B cell (primary cell): ENCODE measurements around the gene TUT4. TPM values are rescaled to one million over a fixed set of nuclear protein-coding genes. Genes with fewer than 3 reads are reported as not detected.

Experiments used
- ATAC-seq: fragments of 200-7000 bp; cut with Tn5 transposase; one replicate; pipeline ENCODE4 v1.10.0; 2021; ENCODE audit warnings: low read depth, mild to moderate bottlenecking, moderate number of reproducible peaks, moderate library complexity
- CTCF ChIA-PET: fragments of 350-600 bp; sonication (Branson Sonifier 250); formaldehyde crosslinking; loops from one replicate; lab custom pipeline; 2021; ENCODE audit warnings: antibody characterized with exemption, inconsistent platforms; lab: Charles Lee
- POLR2A ChIA-PET: fragments of 350-600 bp; sonication (Branson Sonifier 250); formaldehyde crosslinking; loops from one replicate; lab custom pipeline; 2021; ENCODE audit warnings: antibody characterized with exemption; lab: Charles Lee
- DNase-seq: peaks from one replicate; pipeline ENCODE4 v3.0.0; 2013
- H2AFZ ChIP-seq: 2 replicates; pipeline ENCODE4 v1.6.1; 2012; ENCODE audit warnings: mild to moderate bottlenecking, low read depth, low read length; ENCODE audit not compliant: insufficient read depth, poor library complexity, severe bottlenecking
- H3K27ac ChIP-seq, 2 donors: 1 replicate in 1 of 2; 2 replicates in 1 of 2; pipeline ENCODE4 v1.5.1; 2012 to 2013; ENCODE audit warnings: low read length in 2 of 2, mild to moderate bottlenecking in 2 of 2, moderate library complexity in 1 of 2
- H3K27me3 ChIP-seq, 4 experiments: fragments of 200-600 bp in 1 of 4; sonication (generic) in 1 of 4; replicated peaks in 1 of 4; 1 replicate in 2 of 4; 2 replicates in 2 of 4; pipeline versions ENCODE4 v1.6.1 to v1.7.0; 2013 to 2016; ENCODE audit warnings: low read length in 3 of 4, mild to moderate bottlenecking in 2 of 4, mixed read lengths in 1 of 4, moderate library complexity in 1 of 4; ENCODE audit not compliant: insufficient read depth in 4 of 4, control insufficient read depth in 3 of 4; ENCODE audit errors: control extremely low read depth in 1 of 4
- H3K36me3 ChIP-seq, 2 experiments: replicated peaks in 1 of 2; 1 replicate in 1 of 2; 2 replicates in 1 of 2; pipeline versions ENCODE4 v1.6.1 to v1.7.1; 2013; ENCODE audit warnings: low read length in 1 of 2; ENCODE audit not compliant: insufficient read depth in 2 of 2, control insufficient read depth in 1 of 2; ENCODE audit errors: control extremely low read depth in 1 of 2, extremely low read depth in 1 of 2
- H3K4me1 ChIP-seq, 2 donors: fragments of 200-600 bp in 1 of 2; sonication (generic) in 1 of 2; 1 replicate in 1 of 2; 2 replicates in 1 of 2; pipeline versions ENCODE4 v1.5.1 to v1.6.1; 2013 to 2017; ENCODE audit warnings: low read length in 2 of 2; ENCODE audit not compliant: control insufficient read depth in 2 of 2, insufficient read depth in 2 of 2
- H3K4me2 ChIP-seq: replicated peaks from 2 replicates; pipeline ENCODE3; 2012; ENCODE audit warnings: mild to moderate bottlenecking, low read depth, low read length; ENCODE audit not compliant: poor library complexity, severe bottlenecking
- H3K4me3 ChIP-seq, 5 experiments: fragments of 200-600 bp in 1 of 5; sonication (generic) in 1 of 5; 1 replicate in 3 of 5; 2 replicates in 2 of 5; pipeline versions ENCODE4 v1.5.1 to v1.7.0; 2011 to 2016; ENCODE audit warnings: low read length in 4 of 5, mild to moderate bottlenecking in 4 of 5, low read depth in 2 of 5, control low read depth in 1 of 5, moderate library complexity in 1 of 5; ENCODE audit not compliant: insufficient read depth in 1 of 5; ENCODE audit errors: control extremely low read depth in 1 of 5, extremely low read depth in 1 of 5
- H3K79me2 ChIP-seq: fragments of 200-600 bp; sonication (generic); one replicate; pipeline ENCODE4 v1.6.0; 2016; ENCODE audit warnings: low read length; ENCODE audit not compliant: control insufficient read depth, insufficient read depth
- H3K9ac ChIP-seq: fragments of 200-600 bp; sonication (generic); 2 replicates; pipeline ENCODE4 v1.6.1; 2017; ENCODE audit warnings: mild to moderate bottlenecking, low read length, moderate library complexity
- H3K9me3 ChIP-seq, 3 donors: one replicate each; pipeline versions ENCODE4 v1.6.1 to v1.7.1; 2013; ENCODE audit warnings: low read length in 2 of 3; ENCODE audit not compliant: control insufficient read depth in 2 of 3, insufficient read depth in 1 of 3; ENCODE audit errors: control extremely low read depth in 1 of 3
- H4K20me1 ChIP-seq: 2 replicates; pipeline ENCODE4 v1.6.0; 2012; ENCODE audit warnings: mild to moderate bottlenecking, low read length; ENCODE audit not compliant: insufficient read depth, control insufficient read depth, poor library complexity, severe bottlenecking
- H3K27ac Mint-ChIP-seq: one replicate; pipeline ENCODE4 v1.8.0; 2021; ENCODE audit warnings: mixed read lengths
- H3K27me3 Mint-ChIP-seq: one replicate; pipeline ENCODE4 v1.8.0; 2021; ENCODE audit warnings: mixed read lengths
- H3K4me1 Mint-ChIP-seq: one replicate; pipeline ENCODE4 v1.8.0; 2021; ENCODE audit warnings: mixed read lengths
- H3K4me3 Mint-ChIP-seq: one replicate; pipeline ENCODE4 v1.8.0; 2021; ENCODE audit warnings: mixed read lengths
- H3K9me3 Mint-ChIP-seq: one replicate; pipeline ENCODE4 v1.8.0; 2022; ENCODE audit warnings: mixed read lengths; ENCODE audit not compliant: insufficient read depth
- EZH2 ChIP-seq: IDR thresholded peaks from 2 replicates; pipeline ENCODE4 v1.6.1; 2012; ENCODE audit warnings: borderline replicate concordance, low read depth, mild to moderate bottlenecking, moderate library complexity, low read length; ENCODE audit not compliant: insufficient read depth, poor library complexity, severe bottlenecking
- WGBS: methylation state at CpG from one replicate; pipeline ENCODE4 v1.1.5; 2013; ENCODE audit warnings: missing lambda C conversion rate; ENCODE audit not compliant: insufficient coverage; 5-methylcytosine and 5-hydroxymethylcytosine counted together
- intact Hi-C: fragments of 100-400 bp; cut with micrococcal nuclease; formaldehyde crosslinking; loops from one replicate; pipeline ENCODE4 v1.10.0; 2022
- polyA plus RNA-seq: library from polyadenylated mRNA; depleted of rRNA; stranded (reverse); fragments of >200 nt; gene quantifications from 2 replicates; pipeline ENCODE4 v1.2.3, GENCODE V29; 2012
- total RNA-seq, 2 donors: library from RNA; stranded (reverse); fragments of 120-200 nt in 1 of 2; gene quantifications; 1 replicate in 1 of 2; 2 replicates in 1 of 2; pipeline versions ENCODE4 v1.2.3 to v1.2.4, GENCODE V29; 2013 to 2022
- TF ChIP-seq, protein P1 (sequence below): fragments of 200-600 bp; IDR thresholded peaks from one replicate; pipeline ENCODE4 v1.8.0; 2022; ENCODE audit warnings: antibody characterized with exemption, mild to moderate bottlenecking

The TUT4 gene
- total and polyA plus RNA-seq, 2 donors (not counting 1 experiment from before 2014, with no cell fraction given), result 76.6 to 248 TPM

DNA sequence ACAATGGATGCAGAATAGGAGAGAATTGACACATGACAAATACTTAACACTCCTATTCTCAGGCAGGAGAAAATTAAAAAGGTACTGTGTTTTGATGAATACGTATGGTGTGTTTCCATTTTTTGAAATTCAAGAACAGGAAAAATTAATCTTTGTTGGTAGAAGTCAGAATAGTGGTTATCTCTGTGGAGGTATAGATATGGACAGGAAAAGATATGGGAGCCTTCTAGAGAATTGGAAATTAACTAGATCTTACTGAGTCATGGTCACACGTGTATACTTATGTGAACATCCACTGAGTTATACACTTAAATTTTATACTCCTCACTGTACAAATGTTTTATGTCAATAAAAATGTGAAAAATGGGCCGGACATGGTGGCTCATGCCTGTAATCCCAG lies 9.9 kb upstream of the TUT4 start:
- DNase-seq, result no peak
- Histone ChIP-seq H3K9ac (no peak overlapping the region), H3K9me3 (no peaks in the 10 kb centered on the region), H3K79me2 (no peaks in the 10 kb centered on the region), H3K4me3 (no peak overlapping the region), H3K36me3 (no peaks in the 10 kb centered on the region), H2AFZ (no peak overlapping the region), H4K20me1 (no peaks in the 10 kb centered on the region), H3K27ac (no peak overlapping the region), H3K4me2 (no peak overlapping the region), H3K27me3 (no peaks in the 10 kb centered on the region), H3K4me1 (no peaks in the 10 kb centered on the region)
- ATAC-seq, result no peak
- H3K9me3 Mint-ChIP-seq, result no peaks in the 10 kb centered on the region
- TF ChIP-seq, protein P1, sequence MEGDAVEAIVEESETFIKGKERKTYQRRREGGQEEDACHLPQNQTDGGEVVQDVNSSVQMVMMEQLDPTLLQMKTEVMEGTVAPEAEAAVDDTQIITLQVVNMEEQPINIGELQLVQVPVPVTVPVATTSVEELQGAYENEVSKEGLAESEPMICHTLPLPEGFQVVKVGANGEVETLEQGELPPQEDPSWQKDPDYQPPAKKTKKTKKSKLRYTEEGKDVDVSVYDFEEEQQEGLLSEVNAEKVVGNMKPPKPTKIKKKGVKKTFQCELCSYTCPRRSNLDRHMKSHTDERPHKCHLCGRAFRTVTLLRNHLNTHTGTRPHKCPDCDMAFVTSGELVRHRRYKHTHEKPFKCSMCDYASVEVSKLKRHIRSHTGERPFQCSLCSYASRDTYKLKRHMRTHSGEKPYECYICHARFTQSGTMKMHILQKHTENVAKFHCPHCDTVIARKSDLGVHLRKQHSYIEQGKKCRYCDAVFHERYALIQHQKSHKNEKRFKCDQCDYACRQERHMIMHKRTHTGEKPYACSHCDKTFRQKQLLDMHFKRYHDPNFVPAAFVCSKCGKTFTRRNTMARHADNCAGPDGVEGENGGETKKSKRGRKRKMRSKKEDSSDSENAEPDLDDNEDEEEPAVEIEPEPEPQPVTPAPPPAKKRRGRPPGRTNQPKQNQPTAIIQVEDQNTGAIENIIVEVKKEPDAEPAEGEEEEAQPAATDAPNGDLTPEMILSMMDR, result no peak
- no peak for TF ChIP-seq EZH2
- H3K27ac Mint-ChIP-seq, result no peak overlapping the region
- CTCF ChIA-PET, result no interaction called here
- POLR2A ChIA-PET, result no interaction called here
- no peaks in the 10 kb centered on the region for H3K27me3 Mint-ChIP-seq
- intact Hi-C loops, result no loop called here
- peaks cover under 1% of the 10 kb centered on the region for H3K4me1 Mint-ChIP-seq
- 100% methylated on average over 1 of the region's 3 CpGs for WGBS
- H3K4me3 Mint-ChIP-seq, result no peak overlapping the region

DNA sequence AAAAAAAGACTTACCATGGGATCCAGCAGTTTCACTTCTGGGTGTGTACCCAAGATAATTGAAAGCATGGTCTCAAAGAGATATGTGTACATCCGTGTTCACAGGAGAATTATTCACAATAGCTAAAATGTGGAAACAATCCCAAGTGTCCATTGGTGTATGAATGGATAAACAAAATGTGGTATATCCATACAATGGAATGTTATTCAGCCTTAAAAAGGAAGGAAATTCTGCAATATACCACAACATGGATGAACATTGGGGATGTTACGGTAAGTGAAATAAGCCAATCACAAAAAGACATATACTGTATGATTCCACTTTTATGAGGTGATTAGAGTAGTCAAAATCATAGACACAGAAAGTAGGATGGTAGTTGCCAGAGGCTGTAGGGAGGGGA lies 7.0 kb upstream of the TUT4 start:
- no peaks in the 10 kb centered on the region for H3K4me1 ChIP-seq
- no CpG with 5 or more reads among the region's 2 CpGs for WGBS
- TF ChIP-seq, protein P1, result no peak
- no peak for TF ChIP-seq EZH2
- H3K4me2 ChIP-seq, result no peak overlapping the region
- intact Hi-C loops, result no loop called here
- DNase-seq, result no peak
- Mint-ChIP-seq H3K9me3 (no peaks in the 10 kb centered on the region), H3K27me3 (no peaks in the 10 kb centered on the region), H3K4me1 (peaks cover 3% of the 10 kb centered on the region), H3K4me3 (no peak overlapping the region), H3K27ac (no peak overlapping the region)
- no peaks in the 10 kb centered on the region for H3K27me3 ChIP-seq
- H3K36me3 ChIP-seq, result no peaks in the 10 kb centered on the region
- H4K20me1 ChIP-seq, result no peaks in the 10 kb centered on the region
- H2AFZ ChIP-seq, result no peak overlapping the region
- H3K9ac ChIP-seq, result no peak overlapping the region
- CTCF ChIA-PET, result interaction anchor here (0.5 kb wide), 1 partner anchor 30 kb away, joined by 4 read pairs; no protein-coding TSS in a partner anchor
- no peak overlapping the region for H3K27ac ChIP-seq
- H3K4me3 ChIP-seq, result no peak overlapping the region
- no peaks in the 10 kb centered on the region for H3K79me2 ChIP-seq
- no peak for ATAC-seq
- H3K9me3 ChIP-seq, result no peaks in the 10 kb centered on the region
- POLR2A ChIA-PET, result no interaction called here
